Stimulated activated CD4-positive, alpha-beta T cell treated with anti-CD3 and anti-CD28 coated beads, Interleukin-1b, Interleukin-23, amount 100 ng/mL, for 48 hours (primary cell): ENCODE measurements around the gene LPGAT1.
"Not testable (repeated sequence)": the region's sequence is repeated elsewhere in the genome, so short reads cannot be mapped to it uniquely, and the experiment has no call there.

Experiments
- DNase-seq: peaks from one replicate; pipeline ENCODE4 v3.0.0-alpha.2; 2020

Gene LPGAT1

GRCh38 chr1:211830328-211831142, at the start of gene LPGAT1:
TSS of gene LPGAT1 (minus strand) at chr1:211830763. CDS start at chr1:211829296, 1,467 bp downstream.
- DNase-seq: peak; percentile 69

- DNase-seq: no peak
These were observed 48.9 kb upstream of the LPGAT1 start for GRCh38 chr1:211879475-211879874.

GRCh38 chr1:211876851-211877590, 46.5 kb upstream of the LPGAT1 start:
- DNase-seq: no peak

- no peak for DNase-seq
These were observed 45.0 kb upstream of the LPGAT1 start for GRCh38 chr1:211875541-211875940.

- no peak for DNase-seq
These were observed 44.2 kb upstream of the LPGAT1 start for GRCh38 chr1:211874521-211875347.

GRCh38 chr1:211873731-211874130, 43.2 kb upstream of the LPGAT1 start:
- not testable (repeated sequence) for DNase-seq

GRCh38 chr1:211870156-211870555, 39.6 kb upstream of the LPGAT1 start:
- no peak for DNase-seq

GRCh38 chr1:211865180-211865579, 34.6 kb upstream of the LPGAT1 start:
- DNase-seq: no peak

GRCh38 chr1:211859405-211859804, 28.8 kb upstream of the LPGAT1 start:
- no peak for DNase-seq

- DNase-seq: no peak
These were observed 20.6 kb upstream of the LPGAT1 start for GRCh38 chr1:211851174-211851573.

- DNase-seq: no peak
These were observed 13.1 kb upstream of the LPGAT1 start for GRCh38 chr1:211843507-211844298.

- DNase-seq: no peak
These were observed 12.5 kb upstream of the LPGAT1 start for GRCh38 chr1:211843018-211843417.

- DNase-seq: no peak
These were observed 12.0 kb upstream of the LPGAT1 start for GRCh38 chr1:211842518-211842917.

GRCh38 chr1:211839106-211839505, 8.5 kb upstream of the LPGAT1 start:
- no peak for DNase-seq

- peak; percentile 40 for DNase-seq
These were observed 2.7 kb upstream of the LPGAT1 start for GRCh38 chr1:211833174-211833820.

GRCh38 chr1:211832661-211833060, 2.1 kb upstream of the LPGAT1 start:
- DNase-seq: no peak

- no peak for DNase-seq
These were observed 1.2 kb upstream of the LPGAT1 start for GRCh38 chr1:211831558-211832323.

- DNase-seq: peak; percentile 8
These were observed 572 bp downstream of the LPGAT1 start for GRCh38 chr1:211830055-211830327.

GRCh38 chr1:211829343-211830054, 1.1 kb downstream of the LPGAT1 start:
- DNase-seq: no peak

GRCh38 chr1:211828584-211829342, 1.8 kb downstream of the LPGAT1 start:
- DNase-seq: no peak
